GM21447 (cell line): ENCODE results near the gene KCNJ9.
A peak's percentile ranks its signal among the peaks of the same experiment; 100 is the strongest.

Source experiments
- ATAC-seq: cut with Tn5 transposase; IDR thresholded peaks from one replicate; pipeline ENCODE4 v1.9.1; 2021; ENCODE audit not compliant: unreplicated experiment

Gene KCNJ9

DNA sequence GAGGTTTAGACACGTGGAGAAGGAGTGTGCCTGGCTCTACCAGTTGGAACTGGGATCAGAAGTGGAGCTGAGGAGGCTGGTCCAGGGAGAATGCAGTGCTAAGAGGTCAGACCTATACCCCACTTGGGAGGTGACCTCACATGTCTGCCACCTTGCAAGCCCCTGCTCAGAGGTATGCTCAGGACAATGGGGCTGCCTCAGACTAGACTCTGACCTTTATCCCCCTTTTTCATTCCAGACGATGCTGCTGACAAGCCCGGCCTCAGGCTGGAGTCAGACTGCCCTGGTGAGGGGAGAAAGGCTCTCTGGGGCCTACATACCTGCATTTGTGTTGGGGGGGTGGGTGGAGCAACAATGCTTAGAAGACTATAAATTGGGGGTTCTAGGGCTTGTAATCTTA lies 16.6 kb upstream of the KCNJ9 start:
- no peak for ATAC-seq

- ATAC-seq, result no peak
Observed at GRCh38 chr1:160066829-160067745, 14.3 kb upstream of the KCNJ9 start.

- ATAC-seq, result no peak
Observed at GRCh38 chr1:160068225-160068624, 13.1 kb upstream of the KCNJ9 start.

DNA sequence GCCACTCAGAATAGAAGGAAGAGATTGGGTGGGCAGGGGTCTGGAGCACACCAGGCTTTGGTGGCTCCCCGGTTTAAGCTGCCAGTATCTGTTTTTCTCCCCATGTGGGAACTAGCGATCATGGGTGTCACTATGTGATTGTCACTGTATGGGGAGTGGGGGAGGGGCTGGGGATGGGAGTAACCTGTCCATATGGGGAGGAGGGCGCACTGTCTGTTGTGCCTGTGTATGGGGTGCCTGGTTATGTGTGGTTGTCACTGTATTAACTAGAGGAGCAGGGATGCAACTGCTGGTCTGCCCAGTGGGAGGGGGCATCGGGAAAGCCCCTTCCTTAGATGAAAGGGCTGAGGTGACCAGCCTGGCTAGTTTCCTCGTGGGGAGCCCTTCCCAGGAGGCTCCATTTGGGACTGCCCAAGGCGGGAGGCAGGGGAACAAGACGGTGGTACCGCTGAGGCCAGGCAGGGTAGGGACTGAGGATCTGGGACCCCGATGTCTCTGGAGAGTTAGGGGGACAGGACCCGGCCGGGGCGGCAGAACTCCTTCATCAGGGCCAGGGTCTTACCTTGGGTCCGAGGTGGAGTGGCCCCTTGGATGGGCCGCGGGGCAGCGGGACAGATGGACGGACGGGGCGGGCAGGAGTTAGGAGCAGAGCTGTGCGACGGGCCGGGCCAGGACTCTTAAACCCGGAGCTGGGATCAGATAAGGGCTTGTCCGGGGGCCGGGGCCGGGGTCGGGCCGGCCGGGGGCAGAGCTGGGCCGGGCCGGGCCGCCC lies 11.7 kb upstream of the KCNJ9 start, which contains the start of gene KCNJ10:
Gene KCNJ10 (minus strand): TSS at position 701 of the 772 bp plus-strand sequence. CDS start 27,628 bp downstream, outside the sequence.
- no peak for ATAC-seq

DNA sequence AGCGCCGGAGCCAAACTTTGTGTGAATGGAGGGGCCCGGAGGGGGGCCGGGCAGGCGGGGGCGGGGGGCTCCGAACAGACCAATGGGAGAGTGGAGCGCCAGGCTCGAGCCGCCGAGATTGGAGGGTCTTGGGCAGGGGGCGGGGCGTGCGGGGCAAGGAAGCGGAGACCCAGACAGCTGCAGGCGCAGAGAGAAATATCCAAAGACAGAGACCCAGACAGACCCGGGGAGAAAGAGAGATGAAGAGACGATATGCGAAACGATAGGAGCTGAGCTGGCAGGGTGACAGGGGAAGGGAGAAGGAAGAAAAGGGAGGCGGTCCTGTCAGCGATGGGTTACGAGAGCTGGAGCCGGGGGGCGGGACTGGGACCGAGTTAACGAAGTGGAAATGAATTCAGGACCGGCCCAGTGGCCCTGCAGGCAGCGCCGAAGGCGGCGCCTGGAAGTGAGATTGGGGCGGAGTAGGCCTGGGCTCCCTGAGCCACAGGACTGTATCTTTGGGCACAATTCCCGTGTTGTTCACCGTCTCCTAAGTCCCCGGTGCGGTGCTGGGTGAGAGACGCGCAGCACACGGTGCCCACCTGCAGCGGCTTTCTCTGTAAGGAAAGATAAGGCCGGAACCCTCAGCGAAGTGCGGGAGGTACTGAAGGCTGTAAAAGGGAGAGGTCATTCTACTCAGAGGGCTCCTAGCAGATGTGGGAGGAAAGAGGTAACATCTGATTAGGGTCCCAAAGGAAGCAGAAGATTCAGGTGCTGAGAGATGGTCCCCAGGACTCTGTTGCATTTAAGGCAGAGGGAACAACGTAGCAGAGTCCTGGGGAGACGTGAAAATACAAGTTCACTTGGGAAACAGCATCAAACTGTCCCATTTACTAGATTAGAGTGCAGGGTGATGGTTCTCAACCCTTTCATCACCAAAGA lies 10.8 kb upstream of the KCNJ9 start:
- ATAC-seq, result no peak

DNA sequence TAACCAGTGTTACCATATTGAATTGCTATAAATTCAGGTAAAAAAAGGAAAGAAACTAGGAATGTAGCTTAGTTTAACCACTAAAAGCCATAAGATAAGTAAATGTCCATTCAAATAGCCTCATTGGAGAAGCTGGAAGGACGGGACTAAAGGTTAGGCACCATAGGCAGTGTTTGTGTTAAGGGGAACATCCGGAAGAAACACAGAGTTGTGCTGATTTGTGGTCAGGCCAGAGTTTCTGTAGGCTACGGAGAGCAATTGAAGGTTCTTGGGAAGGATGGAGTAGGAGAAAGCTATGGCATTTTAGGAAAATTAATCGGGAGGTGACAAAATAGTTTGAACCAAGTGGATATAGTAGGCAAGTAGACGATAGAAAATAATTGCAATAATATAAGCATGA lies 10.0 kb upstream of the KCNJ9 start:
- ATAC-seq, result no peak

- ATAC-seq, result no peak
Observed at GRCh38 chr1:160074865-160075264, 6.5 kb upstream of the KCNJ9 start.

DNA sequence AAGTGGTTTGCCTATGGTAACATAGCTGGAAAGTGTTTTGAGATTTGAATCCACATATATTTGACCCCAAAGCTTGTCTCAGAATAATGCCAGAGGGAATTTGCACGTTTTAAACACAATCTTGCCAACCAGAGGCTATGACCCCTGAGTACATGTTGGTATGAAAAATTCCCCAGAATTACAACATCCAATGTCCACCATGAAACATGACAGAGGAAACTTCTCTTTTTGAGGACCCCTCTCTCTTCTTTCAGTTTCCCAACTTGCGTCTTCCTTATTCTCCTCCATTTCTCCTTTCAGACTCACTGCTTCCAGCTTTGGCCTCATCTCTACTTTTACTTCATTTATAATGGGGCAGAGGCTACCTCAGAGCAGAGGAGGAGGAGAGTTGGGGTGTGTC lies 5.5 kb upstream of the KCNJ9 start:
- no peak for ATAC-seq

DNA sequence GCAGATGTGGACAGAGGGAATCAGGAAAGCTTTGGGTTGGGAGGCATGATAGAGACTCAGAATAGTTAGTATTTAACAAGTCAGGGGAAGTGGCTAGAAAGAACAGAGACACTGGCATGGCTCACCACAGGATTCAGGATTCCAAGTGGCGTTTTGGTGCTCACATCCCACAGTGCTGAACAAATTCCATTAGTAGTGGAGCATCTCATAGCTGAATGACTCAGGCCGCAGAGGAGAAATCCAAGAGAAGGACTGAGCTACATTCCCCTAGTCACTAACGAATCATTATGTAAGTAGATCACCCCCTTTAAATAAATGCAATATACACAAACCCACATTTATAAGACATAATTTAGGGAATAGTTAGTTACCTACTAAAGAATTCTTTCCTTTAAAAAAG lies 5.0 kb upstream of the KCNJ9 start:
- ATAC-seq, result no peak

GRCh38 chr1:160077486-160077885 lies 3.9 kb upstream of the KCNJ9 start:
- no peak for ATAC-seq

- ATAC-seq, result no peak
Observed at GRCh38 chr1:160078512-160079195, 2.7 kb upstream of the KCNJ9 start.

- no peak for ATAC-seq
Observed at GRCh38 chr1:160079448-160079847, 1.9 kb upstream of the KCNJ9 start.

- no peak for ATAC-seq
Observed at GRCh38 chr1:160080381-160081100, 797 bp upstream of the KCNJ9 start.

- no peak for ATAC-seq
Observed at GRCh38 chr1:160082487-160082886, 1.1 kb downstream of the KCNJ9 start.

GRCh38 chr1:160082926-160083325 lies 1.6 kb downstream of the KCNJ9 start:
- no peak for ATAC-seq

- ATAC-seq, result peak; percentile 55
Observed at GRCh38 chr1:160083968-160084770, 2.8 kb downstream of the KCNJ9 start.

GRCh38 chr1:160084771-160085321 lies 3.5 kb downstream of the KCNJ9 start:
- ATAC-seq, result no peak

DNA sequence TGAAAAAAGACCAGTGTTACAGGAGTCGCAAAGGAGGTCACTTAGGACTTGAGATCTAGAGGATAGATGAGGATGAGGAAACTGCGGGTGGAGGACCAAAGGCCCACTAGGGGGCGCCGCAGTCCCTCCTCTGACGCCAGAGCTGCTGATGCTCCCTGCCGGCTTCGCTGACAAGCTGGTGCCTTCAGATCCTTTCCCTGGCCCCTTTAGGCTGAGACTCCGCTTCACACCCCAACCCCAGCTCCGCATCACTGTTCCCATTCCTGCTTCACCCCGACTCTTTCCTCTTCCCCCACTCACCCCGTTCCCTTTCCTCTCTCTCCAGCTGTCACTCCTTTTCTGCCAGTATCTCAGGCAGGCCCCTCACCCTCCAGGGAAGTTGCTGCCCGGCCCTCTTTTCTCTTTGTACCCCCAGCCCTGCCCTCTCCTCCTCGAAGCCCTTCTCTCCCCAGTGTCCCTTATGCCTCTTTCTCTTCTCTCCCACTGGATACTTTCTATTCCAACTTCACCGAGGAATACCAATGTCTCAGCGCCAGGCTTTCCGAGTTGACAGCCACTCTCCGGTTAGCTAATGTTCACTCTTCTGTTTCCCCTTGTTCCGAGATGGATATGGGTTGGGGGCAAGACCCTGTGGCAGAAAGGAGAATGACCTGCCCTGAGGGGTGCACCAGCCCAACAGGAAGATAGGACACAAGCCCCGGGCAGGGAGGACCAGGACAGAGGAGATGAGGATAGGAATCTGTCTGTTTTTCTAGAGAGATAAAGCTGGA lies 4.5 kb downstream of the KCNJ9 start:
- no peak for ATAC-seq
